HG02852 (cell line): ENCODE data around the gene IER5.
A peak's percentile ranks its signal among the peaks of the same experiment; 100 is the strongest.

Experiments
- ATAC-seq: cut with Tn5 transposase; IDR thresholded peaks from one replicate; pipeline ENCODE4 v1.9.1; 2021; ENCODE audit warnings: mild to moderate bottlenecking, moderate library complexity; ENCODE audit not compliant: unreplicated experiment

The IER5 gene

GRCh38 chr1:181131255-181131941, 42.9 kb downstream of the IER5 start:
- ATAC-seq, result peak; percentile 27

GRCh38 chr1:181133441-181133951, 45.0 kb downstream of the IER5 start:
- no peak for ATAC-seq

- no peak for ATAC-seq
Observed at GRCh38 chr1:181133969-181134418, 45.5 kb downstream of the IER5 start.

GRCh38 chr1:181134543-181135436, 46.3 kb downstream of the IER5 start:
- ATAC-seq, result peak; percentile 34

GRCh38 chr1:181135437-181135731, 46.9 kb downstream of the IER5 start:
- no peak for ATAC-seq

GRCh38 chr1:181135815-181136737, 47.6 kb downstream of the IER5 start:
- no peak for ATAC-seq

- ATAC-seq, result no peak
Observed at GRCh38 chr1:181136738-181137122, 48.2 kb downstream of the IER5 start.

GRCh38 chr1:181137217-181137743, 48.8 kb downstream of the IER5 start:
- no peak for ATAC-seq

- ATAC-seq, result no peak
Observed at GRCh38 chr1:181139631-181140061, 51.1 kb downstream of the IER5 start.

- no peak for ATAC-seq
Observed at GRCh38 chr1:181140398-181140797, 51.9 kb downstream of the IER5 start.

- no peak for ATAC-seq
Observed at GRCh38 chr1:181140891-181141290, 52.4 kb downstream of the IER5 start.

- ATAC-seq, result no peak
Observed at GRCh38 chr1:181141431-181141910, 53.0 kb downstream of the IER5 start.
